Prostate gland (tissue), 2 donors: Measurements from ENCODE around the gene PCBD2. TPM values are rescaled to one million over a fixed set of nuclear protein-coding genes. Genes with fewer than 3 reads are reported as not detected.

Source experiments
- DNase-seq: peaks from one replicate; pipeline ENCODE4 v3.0.0-alpha.2; 2019; ENCODE audit warnings: low spot score
- H3K27ac ChIP-seq, 2 donors: fragments of 200-600 bp; sonication (generic); 2 replicates each; pipeline ENCODE4 v1.5.1; 2017 to 2019
- H3K27me3 ChIP-seq: fragments of 200-600 bp; sonication (generic); replicated peaks from 2 replicates; pipeline ENCODE4 v1.5.1; 2019; ENCODE audit not compliant: insufficient read depth
- H3K36me3 ChIP-seq, 2 donors: fragments of 200-600 bp; sonication (generic); 1 replicate in 1 of 2; 2 replicates in 1 of 2; pipeline versions ENCODE4 v1.5.1 to v1.8.1; 2017 to 2019
- H3K4me1 ChIP-seq: fragments of 200-600 bp; sonication (generic); replicated peaks from 2 replicates; pipeline ENCODE4 v1.5.1; 2019
- H3K4me3 ChIP-seq, 2 donors: fragments of 200-600 bp; sonication (generic); 2 replicates each; pipeline ENCODE4 v1.5.1; 2017 to 2019
- H3K9me3 ChIP-seq: fragments of 200-600 bp; sonication (generic); 2 replicates; pipeline ENCODE4 v1.5.1; 2017
- CTCF ChIP-seq, 4 experiments: fragments of 200-600 bp in 2 of 4; fragments of 450-650 bp in 2 of 4; sonication (generic) in 2 of 4; IDR thresholded peaks; 1 replicate in 3 of 4; 2 replicates in 1 of 4; pipeline ENCODE4 v1.5.1; 2016 to 2019; ENCODE audit warnings: antibody characterized with exemption in 4 of 4, mild to moderate bottlenecking in 2 of 4, moderate library complexity in 2 of 4
- POLR2A ChIP-seq: fragments of 450-650 bp; IDR thresholded peaks from one replicate; pipeline ENCODE4 v1.6.1; 2016; ENCODE audit warnings: antibody characterized with exemption, mild to moderate bottlenecking
- POLR2AphosphoS5 ChIP-seq: sonication (generic); formaldehyde crosslinking; IDR thresholded peaks from one replicate; pipeline ENCODE4 v1.6.1; 2017; ENCODE audit warnings: antibody characterized with exemption
- WGBS: methylation state at CpG from one replicate; pipeline ENCODE4 v1.1.5; 2018; 5-methylcytosine and 5-hydroxymethylcytosine counted together
- intact Hi-C: fragments of 100-400 bp; cut with DNase I; formaldehyde crosslinking; loops from one replicate; pipeline ENCODE4 v1.14.2; 2022
- total RNA-seq, 2 donors: library from RNA; depleted of rRNA; stranded (reverse); fragments of >200 nt; gene quantifications; one replicate each; pipeline ENCODE4 v1.1.0, GENCODE V29; 2016

PCBD2 gene
- total RNA-seq, 2 donors from 2014 or later: 7.4 to 9.4 TPM

GRCh38 chr5:135004376-135004775 is 99.4 kb downstream of the PCBD2 start:
- WGBS: 90% methylated on average over 3 of the region's 3 CpGs
- Histone ChIP-seq H3K27me3 (no peaks in the 10 kb centered on the region), H3K4me1 (no peaks in the 10 kb centered on the region), H3K27ac (no peak overlapping the region), H3K9me3 (no peaks in the 10 kb centered on the region), H3K36me3 (no peaks in the 10 kb centered on the region), H3K4me3 (no peak overlapping the region)
- DNase-seq: no peak
- intact Hi-C loops: no loop called here
- TF ChIP-seq POLR2AphosphoS5 (no peak), CTCF (IDR thresholded peaks at IDR 0.05) (no peak), POLR2A (no peak)

- intact Hi-C loops: no loop called here
- 78% methylated on average over 3 of the region's 3 CpGs for WGBS
- H3K27ac ChIP-seq: no peak overlapping the region
- H3K36me3 ChIP-seq: no peaks in the 10 kb centered on the region
- H3K4me3 ChIP-seq: no peak overlapping the region
- no peak for TF ChIP-seq CTCF (IDR thresholded peaks at IDR 0.05)
- no peak for TF ChIP-seq POLR2A
- no peak for TF ChIP-seq POLR2AphosphoS5
- H3K9me3 ChIP-seq: no peaks in the 10 kb centered on the region
- no peaks in the 10 kb centered on the region for H3K4me1 ChIP-seq
- DNase-seq: no peak
- no peaks in the 10 kb centered on the region for H3K27me3 ChIP-seq
Measured at GRCh38 chr5:135005076-135005475, 100.1 kb downstream of the PCBD2 start.

- intact Hi-C loops: no loop called here
- no peak overlapping the region for H3K27ac ChIP-seq
- no peaks in the 10 kb centered on the region for H3K27me3 ChIP-seq
- TF ChIP-seq CTCF (IDR thresholded peaks at IDR 0.05): no peak
- TF ChIP-seq POLR2AphosphoS5: no peak
- no peak for TF ChIP-seq POLR2A
- 95% methylated on average over 9 of the region's 9 CpGs for WGBS
- no peak overlapping the region for H3K4me3 ChIP-seq
- no peak for DNase-seq
- H3K4me1 ChIP-seq: no peaks in the 10 kb centered on the region
- H3K9me3 ChIP-seq: no peaks in the 10 kb centered on the region
- H3K36me3 ChIP-seq: no peaks in the 10 kb centered on the region
Measured at GRCh38 chr5:135007305-135007704, 102.4 kb downstream of the PCBD2 start.

- H3K36me3 ChIP-seq: no peaks in the 10 kb centered on the region
- H3K9me3 ChIP-seq: no peaks in the 10 kb centered on the region
- H3K27ac ChIP-seq: no peak overlapping the region
- H3K4me1 ChIP-seq: no peaks in the 10 kb centered on the region
- TF ChIP-seq POLR2A (no peak), POLR2AphosphoS5 (no peak), CTCF (IDR thresholded peaks at IDR 0.05) (no peak)
- no peaks in the 10 kb centered on the region for H3K27me3 ChIP-seq
- intact Hi-C loops: no loop called here
- H3K4me3 ChIP-seq: no peak overlapping the region
- 77% methylated on average over 11 of the region's 11 CpGs for WGBS
- no peak for DNase-seq
Measured at GRCh38 chr5:135007749-135008363, 102.9 kb downstream of the PCBD2 start.

DNA sequence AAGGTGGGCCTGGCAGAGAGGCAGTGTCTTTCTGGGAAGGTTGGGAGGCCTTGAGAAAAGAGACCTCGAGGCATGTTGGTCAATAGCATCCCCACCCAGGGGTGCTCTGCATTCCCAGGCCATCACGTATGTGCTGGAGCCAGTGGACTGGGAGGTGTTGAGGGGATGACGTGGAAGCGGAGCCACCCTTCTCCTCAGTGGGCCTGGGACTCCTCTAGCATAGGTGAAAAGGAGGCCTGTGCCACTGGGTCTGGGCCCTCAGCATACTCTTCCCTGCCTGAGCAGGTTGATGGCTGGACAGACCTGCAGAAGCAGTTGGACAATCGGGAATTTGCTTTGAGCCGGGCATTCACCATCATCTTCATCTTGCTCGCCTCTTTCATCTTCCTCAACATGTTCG is 103.6 kb downstream of the PCBD2 start:
- Histone ChIP-seq H3K9me3 (no peaks in the 10 kb centered on the region), H3K36me3 (no peaks in the 10 kb centered on the region), H3K27me3 (no peaks in the 10 kb centered on the region), H3K4me1 (no peaks in the 10 kb centered on the region), H3K4me3 (no peak overlapping the region), H3K27ac (no peak overlapping the region)
- WGBS: 92% methylated on average over 8 of the region's 8 CpGs
- TF ChIP-seq POLR2A: no peak
- TF ChIP-seq CTCF (IDR thresholded peaks at IDR 0.05): no peak
- no peak for TF ChIP-seq POLR2AphosphoS5
- DNase-seq: no peak
- intact Hi-C loops: no loop called here
